H1 (cell line): ENCODE results near the gene COL5A1. TPM values are rescaled to one million over a fixed set of nuclear protein-coding genes. Genes with fewer than 3 reads are reported as not detected.

ENCODE experiments used
- CTCF ChIA-PET: fragments of 300-600 bp; sonication (Branson Sonifier 250); formaldehyde crosslinking; loops from one replicate; lab custom pipeline; 2021; ENCODE audit not compliant: partially characterized antibody; lab: Charles Lee
- POLR2A ChIA-PET: fragments of 300-600 bp; sonication (Branson Sonifier 250); formaldehyde crosslinking; loops from one replicate; lab custom pipeline; 2021; ENCODE audit warnings: inconsistent platforms; ENCODE audit not compliant: partially characterized antibody; lab: Charles Lee
- DNase-seq, 2 experiments: peaks; one replicate each; pipeline versions ENCODE4 v3.0.0 to v3.0.0-alpha.2; 2010 to 2022; ENCODE audit warnings: low spot score in 2 of 2, low read depth in 1 of 2, mixed read lengths in 1 of 2
- FAIRE-seq: peaks from 2 replicates; lab custom pipeline; 2011; peaks lifted over from hg19 to GRCh38; lab: Jason Lieb, UNC
- H2AFZ ChIP-seq: 2 replicates; pipeline ENCODE4 v1.8.1; 2012; ENCODE audit warnings: low read length, inconsistent platforms
- H2AK5ac ChIP-seq: 2 replicates; pipeline ENCODE4 v1.6.1; 2013; ENCODE audit warnings: low read depth, low read length
- H2BK120ac ChIP-seq: replicated peaks from 2 replicates; pipeline ENCODE3; 2013; ENCODE audit warnings: low read depth, low read length, inconsistent platforms
- H2BK12ac ChIP-seq: 2 replicates; pipeline ENCODE4 v1.6.1; 2013; ENCODE audit warnings: low read depth, low read length
- H2BK15ac ChIP-seq: 2 replicates; pipeline ENCODE4 v1.6.1; 2013; ENCODE audit warnings: low read length
- H2BK20ac ChIP-seq: 2 replicates; pipeline ENCODE4 v1.6.1; 2013; ENCODE audit warnings: low read length
- H2BK5ac ChIP-seq: 2 replicates; pipeline ENCODE4 v1.6.1; 2013; ENCODE audit warnings: low read depth, low read length
- H3K14ac ChIP-seq: 2 replicates; pipeline ENCODE4 v1.6.1; 2013; ENCODE audit warnings: inconsistent platforms; ENCODE audit not compliant: insufficient read length
- H3K18ac ChIP-seq: 2 replicates; pipeline ENCODE4 v1.6.1; 2013; ENCODE audit warnings: low read length; ENCODE audit errors: extremely low read depth
- H3K23ac ChIP-seq: 2 replicates; pipeline ENCODE4 v1.6.1; 2013; ENCODE audit warnings: inconsistent platforms; ENCODE audit not compliant: insufficient read length
- H3K23me2 ChIP-seq: 2 replicates; pipeline ENCODE4 v1.6.1; 2013; ENCODE audit warnings: low read depth, low read length
- H3K27ac ChIP-seq: 2 replicates; pipeline ENCODE4 v1.6.1; 2011; ENCODE audit warnings: low read depth, low read length, inconsistent platforms
- H3K27me3 ChIP-seq, 4 experiments: replicated peaks in 1 of 4; 1 replicate in 1 of 4; 2 replicates in 3 of 4; pipeline versions ENCODE4 v1.6.1 to v1.8.1; 2011 to 2013; ENCODE audit warnings: low read length in 3 of 4, mild to moderate bottlenecking in 3 of 4, inconsistent platforms in 2 of 4, mixed read lengths in 2 of 4, moderate library complexity in 1 of 4; ENCODE audit not compliant: control insufficient read depth in 3 of 4, insufficient read depth in 3 of 4; ENCODE audit errors: extremely low read depth in 1 of 4
- H3K36me3 ChIP-seq, 4 experiments: 2 replicates each; pipeline versions ENCODE4 v1.6.1 to v1.8.1; 2011 to 2013; ENCODE audit warnings: mild to moderate bottlenecking in 4 of 4, low read length in 3 of 4, moderate library complexity in 2 of 4, control low read depth in 1 of 4, inconsistent platforms in 1 of 4; ENCODE audit not compliant: insufficient read depth in 4 of 4, control insufficient read depth in 2 of 4
- H3K4ac ChIP-seq: replicated peaks from 2 replicates; pipeline ENCODE3; 2013; ENCODE audit warnings: low read length, low read depth, mixed read lengths, inconsistent platforms; ENCODE audit not compliant: insufficient read length
- H3K4me1 ChIP-seq, 4 experiments: replicated peaks in 1 of 4; 1 replicate in 1 of 4; 2 replicates in 3 of 4; pipeline versions ENCODE4 v1.6.1 to v1.8.1; 2011 to 2013; ENCODE audit warnings: low read length in 3 of 4, inconsistent platforms in 2 of 4, mixed read lengths in 1 of 4; ENCODE audit not compliant: insufficient read depth in 4 of 4, control insufficient read depth in 3 of 4
- H3K4me2 ChIP-seq, 2 experiments: 2 replicates each; pipeline versions ENCODE4 v1.6.1 to v1.8.1; 2011 to 2013; ENCODE audit warnings: low read depth in 2 of 2, low read length in 2 of 2, control low read depth in 1 of 2, inconsistent platforms in 1 of 2, mild to moderate bottlenecking in 1 of 2; ENCODE audit not compliant: insufficient read depth in 1 of 2
- H3K4me3 ChIP-seq, 4 experiments: fragments of 200-600, 300-600 bp in 1 of 4; sonication (generic), shearing (Covaris generic), sonication (Bioruptor Twin) in 1 of 4; 2 replicates each; pipeline versions ENCODE4 v1.5.1 to v1.8.1; 2011 to 2016; ENCODE audit warnings: low read length in 4 of 4, low read depth in 3 of 4, control low read depth in 2 of 4, inconsistent platforms in 2 of 4, mild to moderate bottlenecking in 2 of 4, mixed read lengths in 1 of 4, moderate library complexity in 1 of 4; ENCODE audit not compliant: insufficient read depth in 2 of 4; ENCODE audit errors: extremely low read depth in 1 of 4
- H3K56ac ChIP-seq: replicated peaks from 2 replicates; pipeline ENCODE3; 2013; ENCODE audit warnings: low read depth, mild to moderate bottlenecking, mixed read lengths, low read length, inconsistent platforms; ENCODE audit not compliant: insufficient read length
- H3K79me1 ChIP-seq: 2 replicates; pipeline ENCODE4 v1.6.1; 2013; ENCODE audit warnings: low read depth, low read length, control low read depth
- H3K79me2 ChIP-seq, 2 experiments: 2 replicates each; pipeline versions ENCODE4 v1.6.1 to v1.8.1; 2012 to 2013; ENCODE audit warnings: low read length in 2 of 2, mild to moderate bottlenecking in 2 of 2, inconsistent platforms in 1 of 2; ENCODE audit not compliant: insufficient read depth in 2 of 2, control insufficient read depth in 1 of 2
- H3K9ac ChIP-seq, 4 experiments: replicated peaks in 1 of 4; 1 replicate in 1 of 4; 2 replicates in 3 of 4; pipeline versions ENCODE4 v1.6.1 to v1.8.1; 2011 to 2013; ENCODE audit warnings: low read depth in 3 of 4, low read length in 3 of 4, control low read depth in 2 of 4, mild to moderate bottlenecking in 2 of 4, moderate library complexity in 2 of 4, inconsistent platforms in 1 of 4; ENCODE audit errors: extremely low read depth in 1 of 4
- H3K9me3 ChIP-seq, 2 experiments: 2 replicates each; pipeline versions ENCODE4 v1.6.1 to v1.8.1; 2012 to 2013; ENCODE audit warnings: mild to moderate bottlenecking in 2 of 2, moderate library complexity in 2 of 2, control low read depth in 1 of 2, inconsistent platforms in 1 of 2, low read depth in 1 of 2, low read length in 1 of 2, mixed read lengths in 1 of 2; ENCODE audit not compliant: insufficient read depth in 2 of 2
- H4K20me1 ChIP-seq, 2 experiments: replicated peaks in 1 of 2; 2 replicates each; pipeline versions ENCODE3 to v1.8.1; 2011 to 2013; ENCODE audit warnings: inconsistent platforms in 2 of 2, low read length in 2 of 2, mild to moderate bottlenecking in 1 of 2; ENCODE audit not compliant: insufficient read depth in 2 of 2, control insufficient read depth in 1 of 2
- H4K5ac ChIP-seq: 2 replicates; pipeline ENCODE4 v1.6.1; 2013; ENCODE audit warnings: low read length, low read depth, mixed read lengths, inconsistent platforms; ENCODE audit not compliant: insufficient read length
- H4K8ac ChIP-seq: 2 replicates; pipeline ENCODE4 v1.8.0; 2013; ENCODE audit warnings: mild to moderate bottlenecking, moderate library complexity, low read length, inconsistent platforms; ENCODE audit not compliant: insufficient read depth; ENCODE audit errors: extremely low read depth
- H4K91ac ChIP-seq: replicated peaks from 2 replicates; pipeline ENCODE3; 2013; ENCODE audit warnings: low read length, mixed read lengths, inconsistent platforms; ENCODE audit not compliant: insufficient read length
- BACH1 ChIP-seq: IDR thresholded peaks from 2 replicates; pipeline ENCODE4 v1.6.1; 2012; ENCODE audit warnings: low read length, improper control_type of control experiment
- CTCF ChIP-seq, 3 experiments: IDR thresholded peaks; 1 replicate in 2 of 3; 2 replicates in 1 of 3; pipeline versions ENCODE4 v1.5.1 to v1.6.1; 2011; ENCODE audit warnings: low read length in 3 of 3, mild to moderate bottlenecking in 3 of 3, inconsistent platforms in 2 of 3, low read depth in 1 of 3, moderate library complexity in 1 of 3; ENCODE audit not compliant: insufficient read depth in 1 of 3; ENCODE audit errors: control extremely low read depth in 1 of 3
- KDM4A ChIP-seq: IDR thresholded peaks from one replicate; pipeline ENCODE4 v1.7.1; 2012; ENCODE audit warnings: low read depth, mild to moderate bottlenecking, moderate library complexity, low read length, inconsistent platforms; ENCODE audit not compliant: severe bottlenecking
- KDM5A ChIP-seq: fragments of 200-600 bp; IDR thresholded peaks from 2 replicates; pipeline ENCODE4 v1.7.1; 2012; ENCODE audit warnings: mild to moderate bottlenecking, low read length, inconsistent platforms, mixed read lengths
- MAX ChIP-seq: IDR thresholded peaks from 2 replicates; pipeline ENCODE4 v1.6.1; 2012; ENCODE audit warnings: inconsistent platforms
- POU5F1 ChIP-seq: IDR thresholded peaks from 2 replicates; pipeline ENCODE4 v1.6.1; 2011; ENCODE audit warnings: low read depth, mild to moderate bottlenecking, low read length, moderate library complexity
- RBBP5 ChIP-seq: IDR thresholded peaks from 2 replicates; pipeline ENCODE4 v1.7.1; 2012; ENCODE audit warnings: low read depth, mild to moderate bottlenecking, inconsistent platforms, low read length, moderate library complexity, borderline replicate concordance
- RXRA ChIP-seq: IDR thresholded peaks from 2 replicates; pipeline ENCODE4 v1.6.1; 2011; ENCODE audit warnings: low read depth, mild to moderate bottlenecking, low read length, moderate library complexity; ENCODE audit not compliant: insufficient read depth
- TBP ChIP-seq: IDR thresholded peaks from 2 replicates; pipeline ENCODE4 v1.6.1; 2011; ENCODE audit warnings: low read depth, low read length, improper control_type of control experiment
- YY1 ChIP-seq: IDR thresholded peaks from 2 replicates; pipeline ENCODE4 v1.6.1; 2011; ENCODE audit warnings: low read depth, mild to moderate bottlenecking, low read length
- WGBS, 2 experiments: shearing (Covaris generic) in 1 of 2; methylation state at CpG; one replicate each; pipeline versions ENCODE4 v1.1.6 to v1.1.7; 2013 to 2015; ENCODE audit warnings: low lambda C conversion rate in 2 of 2, mixed read lengths in 2 of 2, inconsistent platforms in 1 of 2, low coverage in 1 of 2, missing lambda C conversion rate in 1 of 2; ENCODE audit not compliant: insufficient replicate concordance in 2 of 2, insufficient coverage in 1 of 2, insufficient read length in 1 of 2; ENCODE audit errors: extremely low coverage in 1 of 2, missing lambda C conversion rate in 1 of 2; 5-methylcytosine and 5-hydroxymethylcytosine counted together
- polyA plus RNA-seq, 7 experiments: library from polyadenylated mRNA; depleted of rRNA in 3 of 7; stranded (reverse) in 5 of 7; unstranded in 2 of 7; fragments of >200 nt in 5 of 7; fragments of 200-250 nt in 2 of 7; gene quantifications; 1 replicate in 5 of 7; 2 replicates in 1 of 7; 4 replicates in 1 of 7; pipeline versions ENCODE4 v1.2.1 to v1.2.3, GENCODE V29; 2011 to 2013; ENCODE audit warnings: missing spikeins in 2 of 7, mixed read lengths in 2 of 7
- total RNA-seq: library from RNA; stranded (reverse); fragmentation: NEBNext Ultra II Directional; extraction: Animal tissue kit (Norgen Biotek cat#: 25700); gene quantifications from 2 replicates; pipeline ENCODE4 v1.2.1, GENCODE V29; 2021

Gene COL5A1
- total and polyA plus RNA-seq, 2 of the 8 experiments (the other 6 are each of a cell fraction or from before 2014, with no cell fraction given): 3.8 to 12.0 TPM

- Histone ChIP-seq H3K36me3 (no peaks in the 10 kb centered on the region), H4K5ac (no peak overlapping the region), H2BK5ac (no peak overlapping the region), H3K23me2 (peaks cover 5% of the 10 kb centered on the region; the same call in 1 of the 2 replicates), H3K14ac (no peak overlapping the region), H3K9me3 (no peaks in the 10 kb centered on the region), H4K20me1 (peaks cover 0 to 2% of the 10 kb centered on the region in 2 experiments), H3K4me2 (no peak overlapping the region), H2BK20ac (no peak overlapping the region), H2AFZ (no peak overlapping the region), H3K4me1 (no peaks in the 10 kb centered on the region; a peak in 1 of 7 replicates), H3K4ac (no peak overlapping the region), H2AK5ac (no peak overlapping the region), H3K79me2 (no peaks in the 10 kb centered on the region), H3K79me1 (no peaks in the 10 kb centered on the region), H3K56ac (no peak overlapping the region), H3K18ac (no peak overlapping the region), H2BK120ac (no peak overlapping the region), H4K8ac (0 out of 2 replicates have a peak overlapping the region, but pooled peaks have one; percentile 31), H3K27me3 (no peaks in the 10 kb centered on the region), H4K91ac (no peak overlapping the region), H3K23ac (no peak overlapping the region), H3K27ac (no peak overlapping the region), H2BK12ac (no peak overlapping the region), H3K9ac (no peak overlapping the region), H3K4me3 (no peak overlapping the region), H2BK15ac (no peak overlapping the region)
- DNase-seq (no peak), FAIRE-seq (no peak)
- POLR2A ChIA-PET: no interaction called here
- CTCF ChIA-PET: interaction anchor here (0.9 to 3.0 kb wide), 7 partner anchors 10 to 1072 kb away, joined by 3 to 31 read pairs (median 6); no protein-coding TSS in a partner anchor
- WGBS, 2 experiments: 90% methylated on average over 15 of the region's 15 CpGs; no CpG with 5 or more reads in 1 of the 2 experiments
- TF ChIP-seq KDM5A: no peak
- no peak for TF ChIP-seq CTCF (IDR thresholded peaks at IDR 0.05; ENCODE audit: control extremely low read depth in 1 of 3, insufficient read depth in 1 of 3, low read depth in 1 of 3, low read length in 3 of 3)
- TF ChIP-seq TBP: no peak
- TF ChIP-seq RXRA: no peak
- no peak for TF ChIP-seq RBBP5
- no peak for TF ChIP-seq KDM4A
- no peak for TF ChIP-seq POU5F1
- no peak for TF ChIP-seq MAX
- TF ChIP-seq BACH1: no peak
- TF ChIP-seq YY1: no peak
Observed at GRCh38 chr9:134671341-134672113, 29.9 kb downstream of the COL5A1 start.
